Measurements from ENCODE around the gene SUSD3. TPM values are rescaled to one million over a fixed set of nuclear protein-coding genes. Genes with fewer than 3 reads are reported as not detected.

SUSD3 gene
- total RNA-seq, 1 donor from 2014 or later = 1.3 TPM

DNA sequence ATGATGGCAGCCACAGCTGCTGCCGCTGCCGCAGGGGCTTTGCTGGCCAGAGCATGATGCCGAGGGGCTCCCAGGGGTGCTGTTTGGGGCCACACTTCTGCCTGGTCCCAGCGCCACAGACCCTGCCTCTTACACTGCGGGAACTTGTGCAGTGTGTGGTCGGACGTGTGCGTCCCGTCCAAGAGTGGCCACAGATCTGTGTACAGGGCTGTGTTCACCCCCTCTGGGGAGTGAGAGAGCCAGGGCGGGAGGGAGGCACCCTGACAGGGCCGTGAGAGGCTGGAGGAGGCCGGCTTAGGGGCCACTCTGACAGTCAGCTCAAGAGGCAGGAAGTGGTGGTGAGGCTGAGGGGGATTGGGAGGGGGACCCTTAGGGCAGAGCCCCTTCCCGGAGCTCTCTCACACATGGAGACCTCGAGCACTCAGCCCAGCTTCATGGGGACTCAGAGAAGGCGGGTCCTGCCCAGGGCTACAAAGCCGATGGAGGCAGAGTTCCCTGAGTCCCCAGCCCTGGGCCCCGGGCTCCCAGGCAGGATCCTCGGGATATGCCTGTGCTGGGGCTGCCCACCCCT lies 24.4 kb downstream of the SUSD3 start:
- DNase-seq (ENCODE audit: low read depth) = no peak
- TF ChIP-seq, protein P1, sequence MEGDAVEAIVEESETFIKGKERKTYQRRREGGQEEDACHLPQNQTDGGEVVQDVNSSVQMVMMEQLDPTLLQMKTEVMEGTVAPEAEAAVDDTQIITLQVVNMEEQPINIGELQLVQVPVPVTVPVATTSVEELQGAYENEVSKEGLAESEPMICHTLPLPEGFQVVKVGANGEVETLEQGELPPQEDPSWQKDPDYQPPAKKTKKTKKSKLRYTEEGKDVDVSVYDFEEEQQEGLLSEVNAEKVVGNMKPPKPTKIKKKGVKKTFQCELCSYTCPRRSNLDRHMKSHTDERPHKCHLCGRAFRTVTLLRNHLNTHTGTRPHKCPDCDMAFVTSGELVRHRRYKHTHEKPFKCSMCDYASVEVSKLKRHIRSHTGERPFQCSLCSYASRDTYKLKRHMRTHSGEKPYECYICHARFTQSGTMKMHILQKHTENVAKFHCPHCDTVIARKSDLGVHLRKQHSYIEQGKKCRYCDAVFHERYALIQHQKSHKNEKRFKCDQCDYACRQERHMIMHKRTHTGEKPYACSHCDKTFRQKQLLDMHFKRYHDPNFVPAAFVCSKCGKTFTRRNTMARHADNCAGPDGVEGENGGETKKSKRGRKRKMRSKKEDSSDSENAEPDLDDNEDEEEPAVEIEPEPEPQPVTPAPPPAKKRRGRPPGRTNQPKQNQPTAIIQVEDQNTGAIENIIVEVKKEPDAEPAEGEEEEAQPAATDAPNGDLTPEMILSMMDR (IDR thresholded peaks at IDR 0.05; ENCODE audit: insufficient read depth, low read length, poor library complexity, severe bottlenecking) = no peak
- Histone ChIP-seq H3K4me3 (ENCODE audit: low read depth, low read length) (no peak overlapping the region), H3K36me3 (ENCODE audit: control insufficient read depth, insufficient read depth, low read length) (no peaks in the 10 kb centered on the region), H3K27me3 (ENCODE audit: control insufficient read depth, insufficient read depth, low read length) (no peaks in the 10 kb centered on the region)

DNA sequence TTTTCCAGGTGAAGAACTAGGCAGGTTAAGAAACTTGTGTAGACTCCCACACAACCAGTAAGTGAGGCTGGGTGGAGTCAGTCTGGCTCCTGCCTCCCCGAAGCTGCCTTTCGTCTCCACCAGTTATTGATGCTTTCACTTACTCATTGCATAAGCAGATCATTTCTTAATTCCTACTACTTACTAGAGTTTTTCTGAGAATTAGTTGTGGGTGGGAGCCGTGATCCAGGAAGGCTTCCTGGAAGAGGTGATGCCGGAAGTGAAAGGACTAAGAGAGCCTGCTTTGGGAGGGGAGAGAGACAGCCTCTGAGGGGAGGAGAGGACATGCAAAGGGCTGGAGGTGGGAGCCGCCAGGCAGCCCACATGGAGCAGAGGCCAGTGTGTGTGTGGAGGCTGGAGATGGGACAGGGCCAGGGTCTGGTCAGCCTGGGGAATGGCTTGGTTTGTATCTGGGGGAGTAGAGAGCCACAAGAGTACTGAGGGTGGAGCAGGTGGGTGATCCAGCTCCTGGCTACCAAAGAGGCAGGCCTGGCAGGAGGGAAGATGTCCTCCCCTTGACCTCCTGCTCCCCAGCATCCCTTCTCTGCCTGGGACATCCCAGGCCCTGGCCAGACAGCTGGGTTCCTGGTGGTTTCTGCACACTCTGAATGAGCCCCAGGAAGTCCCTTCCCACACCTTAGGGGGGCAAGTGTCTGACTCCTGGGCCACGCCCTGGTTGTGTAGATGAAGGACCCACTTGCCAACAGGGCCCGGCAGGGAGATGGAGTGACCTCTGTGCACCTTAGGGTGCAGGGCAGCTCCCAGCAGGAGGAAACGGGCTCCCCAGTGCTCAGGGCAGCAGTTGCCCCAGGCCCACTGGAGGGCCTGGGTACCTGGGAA lies 25.3 kb downstream of the SUSD3 start:
- TF ChIP-seq, protein P1 (IDR thresholded peaks at IDR 0.05; ENCODE audit: insufficient read depth, low read length, poor library complexity, severe bottlenecking) = no peak
- H3K36me3 ChIP-seq (ENCODE audit: control insufficient read depth, insufficient read depth, low read length) = no peaks in the 10 kb centered on the region

DNA sequence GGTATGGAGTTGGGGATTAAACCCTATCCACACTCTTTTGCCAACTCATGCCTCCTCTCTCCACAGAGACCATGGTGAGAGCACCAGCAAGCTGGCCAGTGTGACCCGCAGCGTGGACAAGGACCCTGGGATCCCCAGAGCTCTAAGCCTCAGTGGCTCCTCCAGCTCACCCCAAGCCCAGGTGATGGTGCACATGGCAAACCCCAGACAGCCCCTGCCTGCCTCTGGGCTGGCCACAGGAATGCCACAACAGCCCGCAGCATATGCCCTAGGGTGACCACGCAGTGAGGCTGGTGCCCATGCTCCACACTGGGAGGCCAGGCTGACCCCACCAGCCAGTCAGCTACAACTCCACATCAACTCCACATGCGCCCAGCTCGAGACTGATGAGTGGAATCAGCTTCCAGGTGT lies 26.0 kb downstream of the SUSD3 start:
- Histone ChIP-seq H3K36me3 (ENCODE audit: control insufficient read depth, insufficient read depth, low read length) (no peaks in the 10 kb centered on the region), H3K4me3 (ENCODE audit: low read depth, low read length) (no peak overlapping the region), H3K27me3 (ENCODE audit: control insufficient read depth, insufficient read depth, low read length) (no peaks in the 10 kb centered on the region)
- TF ChIP-seq, protein P1 (IDR thresholded peaks at IDR 0.05; ENCODE audit: insufficient read depth, low read length, poor library complexity, severe bottlenecking) = no peak
- DNase-seq (ENCODE audit: low read depth) = no peak

More for the DNA sequence above, 25.3 kb downstream of the SUSD3 start:
- DNase-seq (ENCODE audit: low read depth) = no peak
- Histone ChIP-seq H3K27me3 (ENCODE audit: control insufficient read depth, insufficient read depth, low read length) (no peaks in the 10 kb centered on the region), H3K4me3 (ENCODE audit: low read depth, low read length) (no peak overlapping the region)

DNA sequence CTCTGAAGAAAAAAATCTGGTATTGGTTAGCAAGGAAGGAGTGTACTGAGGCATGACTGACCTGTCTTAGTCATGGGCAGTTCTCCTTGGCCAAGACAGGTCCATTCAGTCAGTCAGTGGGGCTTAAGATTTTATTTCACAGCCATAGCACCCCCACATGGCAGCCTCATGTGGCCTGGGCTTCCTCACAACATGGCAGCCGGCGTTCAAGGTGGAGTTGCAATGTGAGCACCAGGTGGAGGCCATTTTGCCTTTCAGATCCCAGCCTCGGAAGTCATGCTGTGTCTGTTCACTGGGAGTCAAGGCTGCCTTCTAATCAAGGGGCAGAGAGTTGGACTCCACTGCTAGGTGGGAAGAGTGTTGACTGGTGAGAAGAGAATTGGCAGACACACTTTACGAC lies 27.2 kb downstream of the SUSD3 start:
- DNase-seq (ENCODE audit: low read depth) = no peak
- H3K4me3 ChIP-seq (ENCODE audit: low read depth, low read length) = no peak overlapping the region
- no peaks in the 10 kb centered on the region for H3K27me3 ChIP-seq (ENCODE audit: control insufficient read depth, insufficient read depth, low read length)
- TF ChIP-seq, protein P1 (IDR thresholded peaks at IDR 0.05; ENCODE audit: insufficient read depth, low read length, poor library complexity, severe bottlenecking) = no peak
- no peaks in the 10 kb centered on the region for H3K36me3 ChIP-seq (ENCODE audit: control insufficient read depth, insufficient read depth, low read length)

DNA sequence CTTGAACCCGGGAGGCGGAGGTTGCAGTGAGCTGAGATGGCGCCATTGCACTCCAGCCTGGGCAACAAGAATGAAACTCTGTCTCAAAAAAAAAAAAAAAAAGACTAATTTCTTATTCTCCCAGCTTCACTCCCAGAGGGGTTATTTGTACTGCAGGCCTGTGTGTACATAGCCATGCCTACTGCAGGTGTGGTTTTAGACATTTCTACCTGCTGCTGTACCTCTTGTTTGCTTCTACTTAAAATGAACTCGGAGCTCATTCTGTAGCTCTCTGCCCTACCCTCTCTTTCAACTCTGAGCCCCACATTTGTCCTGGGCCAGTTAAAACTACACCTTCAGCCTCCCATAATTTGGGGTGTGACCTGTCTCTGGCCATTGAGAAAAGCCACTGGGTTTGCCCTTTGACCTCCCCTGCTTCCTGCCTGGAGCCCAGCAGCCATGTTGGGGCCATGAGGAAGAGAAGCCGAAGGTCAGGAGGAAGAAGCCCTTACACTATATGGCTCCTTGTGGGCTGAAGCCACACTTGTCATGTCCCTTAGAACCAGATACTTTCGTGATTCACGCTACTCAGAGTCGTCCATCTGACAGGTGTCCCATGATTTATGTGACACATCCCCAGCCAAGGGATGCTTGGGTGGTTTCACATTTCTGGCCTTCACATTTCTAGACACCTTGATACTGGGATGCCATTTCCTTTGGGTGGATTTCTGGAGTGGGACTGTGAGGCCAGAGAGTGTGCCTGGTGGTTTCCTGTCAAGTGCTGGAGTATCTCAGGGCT lies 28.1 kb downstream of the SUSD3 start:
- Histone ChIP-seq H3K27me3 (ENCODE audit: control insufficient read depth, insufficient read depth, low read length) (no peaks in the 10 kb centered on the region), H3K36me3 (ENCODE audit: control insufficient read depth, insufficient read depth, low read length) (no peaks in the 10 kb centered on the region), H3K4me3 (ENCODE audit: low read depth, low read length) (no peak overlapping the region)
- no peak for DNase-seq (ENCODE audit: low read depth)
- TF ChIP-seq, protein P1 (IDR thresholded peaks at IDR 0.05; ENCODE audit: insufficient read depth, low read length, poor library complexity, severe bottlenecking) = no peak
